Neural progenitor cell (in vitro differentiated cells): ENCODE results near the gene RNU11. TPM values are rescaled to one million over a fixed set of nuclear protein-coding genes. Genes with fewer than 3 reads are reported as not detected.
A peak's percentile ranks its signal among the peaks of the same experiment; 100 is the strongest.

Experiments
- DNase-seq: peaks from one replicate; pipeline ENCODE4 v3.0.0-alpha.2; 2016; ENCODE audit warnings: low spot score
- H2AFZ ChIP-seq: fragments of 200-600 bp; sonication (generic); replicated peaks from 2 replicates; pipeline ENCODE4 v1.6.1; 2016; ENCODE audit warnings: antibody characterized with exemption
- H3F3A ChIP-seq: fragments of 200-600 bp; sonication (generic); 2 replicates; pipeline ENCODE4 v1.6.1; 2016; ENCODE audit warnings: antibody characterized with exemption, low read depth
- H3K27ac ChIP-seq: fragments of 200-600 bp; sonication (generic); 2 replicates; pipeline ENCODE4 v1.5.1; 2016; ENCODE audit warnings: mild to moderate bottlenecking
- H3K27me3 ChIP-seq: fragments of 200-600 bp; sonication (generic); 2 replicates; pipeline ENCODE4 v1.6.1; 2016; ENCODE audit warnings: mild to moderate bottlenecking, moderate library complexity
- H3K36me3 ChIP-seq: fragments of 200-600 bp; sonication (generic); 2 replicates; pipeline ENCODE4 v1.5.1; 2016
- H3K4me1 ChIP-seq: fragments of 200-600 bp; sonication (generic); 2 replicates; pipeline ENCODE4 v1.6.1; 2016; ENCODE audit warnings: mixed run types
- H3K4me2 ChIP-seq: fragments of 200-600 bp; sonication (generic); 2 replicates; pipeline ENCODE4 v1.6.1; 2016
- H3K4me3 ChIP-seq: fragments of 200-600 bp; sonication (generic); 2 replicates; pipeline ENCODE4 v1.5.1; 2016
- H3K79me2 ChIP-seq: fragments of 200-600 bp; sonication (generic); 2 replicates; pipeline ENCODE4 v1.6.1; 2016; ENCODE audit warnings: low read depth
- H3K9ac ChIP-seq: fragments of 200-600 bp; sonication (generic); 2 replicates; pipeline ENCODE4 v1.6.1; 2016
- H3K9me3 ChIP-seq: fragments of 200-600 bp; sonication (generic); 2 replicates; pipeline ENCODE4 v1.5.1; 2016; ENCODE audit warnings: low read depth
- H4K20me1 ChIP-seq: fragments of 200-600 bp; sonication (generic); 2 replicates; pipeline ENCODE4 v1.6.1; 2016; ENCODE audit warnings: low read depth
- H3K27ac Mint-ChIP-seq: 3 replicates; pipeline ENCODE4 v1.8.0; 2021; ENCODE audit warnings: mixed read lengths
- H3K27me3 Mint-ChIP-seq: 2 replicates; pipeline ENCODE4 v1.8.0; 2022; ENCODE audit warnings: low read depth, mild to moderate bottlenecking, inconsistent platforms, moderate library complexity, mixed read lengths; ENCODE audit not compliant: insufficient read depth
- H3K36me3 Mint-ChIP-seq: 3 replicates; pipeline ENCODE4 v1.8.0; 2021; ENCODE audit warnings: mixed read lengths
- H3K4me1 Mint-ChIP-seq: 3 replicates; pipeline ENCODE4 v1.8.0; 2021; ENCODE audit warnings: mixed read lengths
- H3K4me3 Mint-ChIP-seq: 3 replicates; pipeline ENCODE4 v1.8.0; 2021; ENCODE audit warnings: mild to moderate bottlenecking, moderate library complexity, mixed read lengths
- H3K9me3 Mint-ChIP-seq: 3 replicates; pipeline ENCODE4 v1.8.0; 2020; ENCODE audit warnings: mixed read lengths
- EZH2 ChIP-seq: fragments of 200-600 bp; sonication (generic); IDR thresholded peaks from 2 replicates; pipeline ENCODE4 v1.6.1; 2017; ENCODE audit warnings: antibody characterized with exemption, mild to moderate bottlenecking, moderate library complexity
- EZH2phosphoT487 ChIP-seq: fragments of 200-600 bp; sonication (generic); IDR thresholded peaks from 2 replicates; pipeline ENCODE4 v1.6.1; 2017; ENCODE audit warnings: antibody characterized with exemption
- total RNA-seq: library from RNA; depleted of rRNA; stranded (reverse); fragments of >200 nt; gene quantifications from 2 replicates; pipeline ENCODE4 v1.2.3, GENCODE V29; 2015; ENCODE audit warnings: low replicate concordance
- TF ChIP-seq, protein P1 (sequence below): fragments of 200-600 bp; sonication (generic); IDR thresholded peaks from 2 replicates; pipeline ENCODE4 v1.5.1; 2017; ENCODE audit warnings: antibody characterized with exemption, mild to moderate bottlenecking

Gene RNU11
- total RNA-seq, 1 donor from 2014 or later: not detected

GRCh38 chr1:28656335-28656734 is 7.9 kb downstream of the RNU11 start:
- no peaks in the 10 kb centered on the region for H3K4me1 Mint-ChIP-seq
- H3K4me3 Mint-ChIP-seq: no peak overlapping the region
- Histone ChIP-seq H3K36me3 (no peaks in the 10 kb centered on the region), H3K27me3 (no peaks in the 10 kb centered on the region), H3K9me3 (no peaks in the 10 kb centered on the region), H3K27ac (no peak overlapping the region), H3K4me3 (no peak overlapping the region), H3F3A (peaks cover 3% of the 10 kb centered on the region), H3K79me2 (no peaks in the 10 kb centered on the region), H3K4me2 (no peak overlapping the region), H3K4me1 (no peaks in the 10 kb centered on the region), H3K9ac (no peak overlapping the region), H2AFZ (no peak overlapping the region), H4K20me1 (no peaks in the 10 kb centered on the region)
- no peaks in the 10 kb centered on the region for H3K36me3 Mint-ChIP-seq
- H3K9me3 Mint-ChIP-seq: no peaks in the 10 kb centered on the region
- no peak overlapping the region for H3K27ac Mint-ChIP-seq
- DNase-seq: no peak
- peaks cover 7% of the 10 kb centered on the region for H3K27me3 Mint-ChIP-seq
- no peak for TF ChIP-seq EZH2phosphoT487
- TF ChIP-seq, protein P1, sequence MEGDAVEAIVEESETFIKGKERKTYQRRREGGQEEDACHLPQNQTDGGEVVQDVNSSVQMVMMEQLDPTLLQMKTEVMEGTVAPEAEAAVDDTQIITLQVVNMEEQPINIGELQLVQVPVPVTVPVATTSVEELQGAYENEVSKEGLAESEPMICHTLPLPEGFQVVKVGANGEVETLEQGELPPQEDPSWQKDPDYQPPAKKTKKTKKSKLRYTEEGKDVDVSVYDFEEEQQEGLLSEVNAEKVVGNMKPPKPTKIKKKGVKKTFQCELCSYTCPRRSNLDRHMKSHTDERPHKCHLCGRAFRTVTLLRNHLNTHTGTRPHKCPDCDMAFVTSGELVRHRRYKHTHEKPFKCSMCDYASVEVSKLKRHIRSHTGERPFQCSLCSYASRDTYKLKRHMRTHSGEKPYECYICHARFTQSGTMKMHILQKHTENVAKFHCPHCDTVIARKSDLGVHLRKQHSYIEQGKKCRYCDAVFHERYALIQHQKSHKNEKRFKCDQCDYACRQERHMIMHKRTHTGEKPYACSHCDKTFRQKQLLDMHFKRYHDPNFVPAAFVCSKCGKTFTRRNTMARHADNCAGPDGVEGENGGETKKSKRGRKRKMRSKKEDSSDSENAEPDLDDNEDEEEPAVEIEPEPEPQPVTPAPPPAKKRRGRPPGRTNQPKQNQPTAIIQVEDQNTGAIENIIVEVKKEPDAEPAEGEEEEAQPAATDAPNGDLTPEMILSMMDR: no peak
- TF ChIP-seq EZH2: no peak

- no peaks in the 10 kb centered on the region for H3K9me3 ChIP-seq
- no peaks in the 10 kb centered on the region for H3K36me3 ChIP-seq
- peak overlapping the region; percentile 39 for H3K4me2 ChIP-seq
- no peak overlapping the region for H3K27ac ChIP-seq
- H3K27me3 ChIP-seq: no peaks in the 10 kb centered on the region
- no peak overlapping the region for H3K4me3 Mint-ChIP-seq
- H3K79me2 ChIP-seq: peaks cover 4% of the 10 kb centered on the region
- TF ChIP-seq, protein P1: no peak
- TF ChIP-seq EZH2 (no peak), EZH2phosphoT487 (no peak)
- H3F3A ChIP-seq: peaks cover 20% of the 10 kb centered on the region
- no peak overlapping the region for H3K4me3 ChIP-seq
- no peaks in the 10 kb centered on the region for H3K9me3 Mint-ChIP-seq
- H3K36me3 Mint-ChIP-seq: no peaks in the 10 kb centered on the region
- H2AFZ ChIP-seq: peak overlapping the region; percentile 39
- peaks cover 11% of the 10 kb centered on the region for H3K4me1 ChIP-seq
- H3K4me1 Mint-ChIP-seq: peaks cover 8% of the 10 kb centered on the region
- H4K20me1 ChIP-seq: no peaks in the 10 kb centered on the region
- peaks cover 7% of the 10 kb centered on the region for H3K27me3 Mint-ChIP-seq
- H3K27ac Mint-ChIP-seq: peak overlapping the region; percentile 65
- no peak for DNase-seq
- H3K9ac ChIP-seq: no peak overlapping the region
These were observed 15.6 kb downstream of the RNU11 start for GRCh38 chr1:28663871-28664470.

DNA sequence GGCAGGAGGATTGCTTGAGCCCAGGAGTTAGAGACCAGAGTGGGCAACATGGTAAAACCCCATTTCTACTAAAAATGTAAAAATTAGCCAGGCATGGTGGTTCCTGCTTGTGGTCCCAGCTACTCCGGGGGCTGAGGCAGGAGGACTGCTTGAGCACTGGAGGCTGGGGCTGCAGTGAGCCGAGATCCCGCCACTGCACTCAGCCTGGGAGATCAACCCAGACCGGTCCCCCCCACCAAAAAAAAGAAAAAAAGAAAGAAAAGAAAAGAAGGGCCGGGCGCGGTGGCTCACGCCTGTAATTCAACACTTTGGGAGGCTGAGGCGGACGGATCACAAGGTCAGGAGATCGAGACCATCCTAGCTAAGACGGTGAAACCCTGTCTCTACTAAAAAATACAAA is 18.4 kb downstream of the RNU11 start:
- H3K27me3 ChIP-seq: no peaks in the 10 kb centered on the region
- Mint-ChIP-seq H3K4me1 (peaks cover 17% of the 10 kb centered on the region), H3K27me3 (peaks cover 3% of the 10 kb centered on the region), H3K4me3 (no peak overlapping the region), H3K27ac (no peak overlapping the region), H3K9me3 (no peaks in the 10 kb centered on the region), H3K36me3 (no peaks in the 10 kb centered on the region)
- TF ChIP-seq EZH2phosphoT487 (no peak), EZH2 (no peak)
- TF ChIP-seq, protein P1: no peak
- peaks cover 32% of the 10 kb centered on the region for H3K79me2 ChIP-seq
- no peaks in the 10 kb centered on the region for H4K20me1 ChIP-seq
- no peak for DNase-seq
- H3K9me3 ChIP-seq: no peaks in the 10 kb centered on the region
- peaks cover 13% of the 10 kb centered on the region for H3K4me1 ChIP-seq
- no peak overlapping the region for H3K4me3 ChIP-seq
- no peak overlapping the region for H3K27ac ChIP-seq
- no peak overlapping the region for H2AFZ ChIP-seq
- no peak overlapping the region for H3K9ac ChIP-seq
- peaks cover 45% of the 10 kb centered on the region for H3F3A ChIP-seq
- no peak overlapping the region for H3K4me2 ChIP-seq
- no peaks in the 10 kb centered on the region for H3K36me3 ChIP-seq
